Trophoblast cell (in vitro differentiated cells and primary cell): ENCODE measurements around the gene RABAC1.

Experiments
- DNase-seq, 2 donors: peaks; one replicate each; pipeline ENCODE4 v3.0.0-alpha.2; 2016
- H2AFZ ChIP-seq: 2 replicates; pipeline ENCODE4 v1.6.1; 2013; ENCODE audit warnings: low read length, moderate library complexity, mild to moderate bottlenecking; ENCODE audit not compliant: insufficient read depth, poor library complexity
- H2AK5ac ChIP-seq: 2 replicates; pipeline ENCODE4 v1.6.1; 2013; ENCODE audit warnings: mild to moderate bottlenecking, low read length
- H2BK120ac ChIP-seq: 2 replicates; pipeline ENCODE4 v1.6.1; 2013; ENCODE audit warnings: low read length, mild to moderate bottlenecking, moderate library complexity; ENCODE audit not compliant: insufficient read depth, poor library complexity
- H2BK12ac ChIP-seq: 2 replicates; pipeline ENCODE4 v1.6.1; 2013; ENCODE audit warnings: mild to moderate bottlenecking, low read length, moderate library complexity
- H2BK5ac ChIP-seq: 2 replicates; pipeline ENCODE4 v1.6.1; 2013; ENCODE audit warnings: low read length, low read depth, moderate library complexity, mild to moderate bottlenecking; ENCODE audit not compliant: poor library complexity
- H3K14ac ChIP-seq: 2 replicates; pipeline ENCODE4 v1.6.1; 2013; ENCODE audit warnings: mild to moderate bottlenecking, low read length
- H3K18ac ChIP-seq: 2 replicates; pipeline ENCODE4 v1.6.1; 2013; ENCODE audit warnings: mild to moderate bottlenecking, low read length
- H3K23ac ChIP-seq: 2 replicates; pipeline ENCODE4 v1.6.1; 2013; ENCODE audit warnings: low read length
- H3K27ac ChIP-seq: 2 replicates; pipeline ENCODE4 v1.5.1; 2013; ENCODE audit warnings: low read depth, mild to moderate bottlenecking, inconsistent platforms, low read length, moderate library complexity
- H3K27me3 ChIP-seq: 2 replicates; pipeline ENCODE4 v1.6.1; 2013; ENCODE audit warnings: inconsistent platforms, mild to moderate bottlenecking, low read length, moderate library complexity; ENCODE audit not compliant: insufficient read depth
- H3K36me3 ChIP-seq, 2 experiments: 1 replicate in 1 of 2; 2 replicates in 1 of 2; pipeline ENCODE4 v1.6.1; 2013; ENCODE audit warnings: low read length in 2 of 2, mild to moderate bottlenecking in 2 of 2, moderate library complexity in 1 of 2; ENCODE audit not compliant: insufficient read depth in 2 of 2, control insufficient read depth in 1 of 2
- H3K4ac ChIP-seq: 2 replicates; pipeline ENCODE4 v1.6.1; 2013; ENCODE audit warnings: low read depth, mild to moderate bottlenecking, low read length, moderate library complexity
- H3K4me1 ChIP-seq, 2 experiments: 1 replicate in 1 of 2; 2 replicates in 1 of 2; pipeline ENCODE4 v1.6.1; 2013; ENCODE audit warnings: low read length in 2 of 2, mild to moderate bottlenecking in 2 of 2, moderate library complexity in 1 of 2; ENCODE audit not compliant: insufficient read depth in 2 of 2, control insufficient read depth in 1 of 2
- H3K4me2 ChIP-seq: 2 replicates; pipeline ENCODE4 v1.6.1; 2013; ENCODE audit warnings: inconsistent platforms, mild to moderate bottlenecking, low read length, moderate library complexity
- H3K4me3 ChIP-seq: 2 replicates; pipeline ENCODE4 v1.5.1; 2013; ENCODE audit warnings: mild to moderate bottlenecking, low read depth, low read length, inconsistent platforms
- H3K79me1 ChIP-seq: one replicate; pipeline ENCODE4 v1.6.1; 2013; ENCODE audit warnings: low read length
- H3K79me2 ChIP-seq: 2 replicates; pipeline ENCODE4 v1.6.1; 2013; ENCODE audit warnings: low read length, mild to moderate bottlenecking; ENCODE audit not compliant: control insufficient read depth, insufficient read depth, poor library complexity
- H3K9ac ChIP-seq: 2 replicates; pipeline ENCODE4 v1.6.1; 2013; ENCODE audit warnings: mild to moderate bottlenecking, low read length
- H3K9me3 ChIP-seq: 2 replicates; pipeline ENCODE4 v1.6.1; 2013; ENCODE audit warnings: low read depth, mild to moderate bottlenecking, control low read depth, inconsistent platforms, low read length; ENCODE audit not compliant: insufficient read depth
- H4K12ac ChIP-seq: 2 replicates; pipeline ENCODE4 v1.6.1; 2013; ENCODE audit warnings: low read depth, mild to moderate bottlenecking, low read length, moderate library complexity
- H4K8ac ChIP-seq: 2 replicates; pipeline ENCODE4 v1.6.1; 2013; ENCODE audit warnings: low read depth, mild to moderate bottlenecking, low read length, moderate library complexity
- H4K91ac ChIP-seq: one replicate; pipeline ENCODE4 v1.6.1; 2013; ENCODE audit warnings: low read depth, mild to moderate bottlenecking, low read length, moderate library complexity
- WGBS: extraction: QIAGEN DNeasy Blood & Tissue Kit; methylation state at CpG from one replicate; pipeline ENCODE4 v1.1.7; 2013; ENCODE audit warnings: missing lambda C conversion rate; ENCODE audit not compliant: insufficient read length, insufficient coverage; ENCODE audit errors: extremely low coverage; 5-methylcytosine and 5-hydroxymethylcytosine counted together

Gene RABAC1

DNA sequence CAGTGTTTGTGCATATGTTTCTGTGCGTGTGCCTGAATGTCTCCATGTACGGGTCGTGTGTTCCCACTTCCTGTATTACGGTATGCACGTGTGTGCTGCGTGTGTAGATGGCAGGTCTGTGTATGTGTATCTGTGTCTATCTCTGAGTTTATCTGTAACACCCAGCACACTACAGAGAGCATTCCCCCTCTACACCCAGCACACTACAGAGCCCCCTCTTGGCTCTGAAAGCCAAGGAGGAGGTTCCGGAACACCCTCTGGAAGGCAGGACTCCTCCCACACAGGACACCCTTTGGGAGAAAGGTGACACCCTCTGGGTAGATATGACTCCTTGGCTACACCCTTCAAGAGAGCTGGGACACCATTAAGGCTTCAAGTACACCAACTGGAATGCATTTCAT lies 28.8 kb downstream of the RABAC1 start:
- WGBS, result no CpG with 5 or more reads among the region's 7 CpGs
- no peak overlapping the region for H3K4me3 ChIP-seq

DNA sequence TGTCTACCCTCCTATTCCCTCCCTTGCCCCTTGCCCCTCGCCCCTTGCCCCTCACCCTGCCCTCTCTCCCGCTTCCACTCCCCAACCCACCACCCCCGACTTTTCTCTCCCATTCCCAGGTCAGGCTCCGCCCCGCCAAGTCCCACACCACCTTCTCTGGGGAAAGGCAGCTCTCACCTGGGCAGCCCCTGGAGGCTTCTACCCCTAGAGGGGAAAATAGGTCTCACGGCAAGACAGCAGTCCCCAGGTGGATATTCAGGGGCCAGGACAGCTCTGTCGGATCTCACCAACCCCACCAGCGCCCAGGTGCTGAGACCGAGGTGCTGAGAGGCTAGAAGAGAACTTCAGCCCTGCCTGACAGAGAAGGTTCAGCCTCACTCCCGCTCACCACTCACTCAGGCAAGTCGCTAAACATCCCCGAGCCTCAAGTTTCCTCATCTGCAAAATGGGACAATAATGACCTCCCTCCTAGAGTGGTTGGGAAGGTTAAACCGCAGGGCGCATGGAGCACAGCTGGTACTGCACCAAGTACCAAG lies 29.5 kb downstream of the RABAC1 start:
- Histone ChIP-seq H4K91ac (no peak overlapping the region), H3K27ac (no peak overlapping the region), H3K14ac (no peak overlapping the region), H4K12ac (no peak overlapping the region), H3K4ac (no peak overlapping the region), H2BK120ac (no peak overlapping the region), H3K36me3 (no peaks in the 10 kb centered on the region), H3K4me2 (no peak overlapping the region), H2BK12ac (no peak overlapping the region), H3K79me2 (no peaks in the 10 kb centered on the region), H3K18ac (no peak overlapping the region), H3K79me1 (no peaks in the 10 kb centered on the region), H3K4me3 (no peak overlapping the region), H3K9ac (no peak overlapping the region), H4K8ac (no peak overlapping the region), H3K9me3 (peaks cover 16% of the 10 kb centered on the region), H2AK5ac (no peak overlapping the region), H2BK5ac (no peak overlapping the region), H3K27me3 (peaks cover 82% of the 10 kb centered on the region), H3K4me1 (peaks cover 0 to 5% of the 10 kb centered on the region in 2 experiments), H2AFZ (no peak overlapping the region), H3K23ac (no peak overlapping the region)
- no CpG with 5 or more reads among the region's 14 CpGs for WGBS
- DNase-seq, result no peak

More for the DNA sequence above, 28.8 kb downstream of the RABAC1 start:
- no peak overlapping the region for H4K8ac ChIP-seq
- H3K9me3 ChIP-seq, result peaks cover 16% of the 10 kb centered on the region
- H2AFZ ChIP-seq, result no peak overlapping the region
- no peak overlapping the region for H3K9ac ChIP-seq
- peaks cover 78% of the 10 kb centered on the region for H3K27me3 ChIP-seq
- H3K18ac ChIP-seq, result no peak overlapping the region
- H3K4me1 ChIP-seq, result peaks cover 0 to 5% of the 10 kb centered on the region in 2 experiments
- no peak overlapping the region for H2BK12ac ChIP-seq
- no peak overlapping the region for H4K91ac ChIP-seq
- no peaks in the 10 kb centered on the region for H3K79me2 ChIP-seq
- no peak overlapping the region for H3K4me2 ChIP-seq
- no peaks in the 10 kb centered on the region for H3K36me3 ChIP-seq
- no peak overlapping the region for H3K4ac ChIP-seq
- no peak overlapping the region for H2AK5ac ChIP-seq
- no peak overlapping the region for H3K14ac ChIP-seq
- no peak for DNase-seq
- no peak overlapping the region for H3K27ac ChIP-seq
- no peak overlapping the region for H2BK120ac ChIP-seq
- H4K12ac ChIP-seq, result no peak overlapping the region
- H2BK5ac ChIP-seq, result no peak overlapping the region
- no peaks in the 10 kb centered on the region for H3K79me1 ChIP-seq
- peak overlapping the region; percentile 74 for H3K23ac ChIP-seq

DNA sequence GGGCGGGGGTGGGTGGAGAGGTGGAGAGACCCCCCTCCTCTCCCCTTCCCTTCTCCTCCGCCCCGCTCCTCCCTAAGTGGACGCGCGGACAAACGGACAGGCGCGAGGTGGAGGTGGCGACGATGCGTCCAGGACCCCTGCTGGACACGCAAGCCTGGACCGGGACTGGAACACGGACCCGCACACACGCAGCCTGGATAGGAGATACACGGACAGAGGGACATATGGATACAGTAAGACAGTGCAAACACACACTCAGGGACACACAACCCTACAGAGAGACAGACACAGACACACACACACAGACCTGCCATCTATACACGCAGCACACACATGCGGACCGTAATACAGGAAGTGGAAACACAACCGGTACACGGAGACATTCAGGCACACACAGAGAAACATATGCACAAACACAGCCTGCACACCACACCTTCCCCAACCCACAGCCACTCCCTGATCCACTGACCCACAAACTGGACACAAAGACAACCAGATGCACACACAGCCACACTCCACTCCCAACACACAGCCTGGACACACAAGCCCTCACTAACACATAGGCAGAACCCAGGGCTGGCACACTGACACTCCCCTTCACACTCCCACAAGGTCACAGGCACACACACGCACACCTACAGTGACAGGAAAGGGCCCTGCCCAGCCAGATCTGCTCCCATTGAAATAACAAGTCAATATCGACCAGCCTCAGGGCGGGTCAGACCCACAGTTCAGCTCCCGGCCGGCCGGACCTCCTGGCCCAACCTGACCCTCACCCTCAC lies 30.2 kb downstream of the RABAC1 start:
- WGBS, result no CpG with 5 or more reads among the region's 29 CpGs
- Histone ChIP-seq H3K14ac (no peak overlapping the region), H3K4me1 (peaks cover 0 to 5% of the 10 kb centered on the region in 2 experiments), H3K4me2 (peak overlapping the region; percentile 4), H2AK5ac (no peak overlapping the region), H4K12ac (no peak overlapping the region), H2BK5ac (no peak overlapping the region), H3K9me3 (peaks cover 20% of the 10 kb centered on the region), H2BK120ac (no peak overlapping the region), H3K27me3 (peaks cover 87% of the 10 kb centered on the region), H3K36me3 (no peaks in the 10 kb centered on the region), H3K18ac (no peak overlapping the region), H2BK12ac (no peak overlapping the region), H3K4ac (no peak overlapping the region), H2AFZ (no peak overlapping the region), H4K91ac (no peak overlapping the region), H3K9ac (no peak overlapping the region), H3K23ac (peak overlapping the region; percentile 95), H3K79me1 (no peaks in the 10 kb centered on the region), H4K8ac (no peak overlapping the region), H3K27ac (no peak overlapping the region), H3K79me2 (no peaks in the 10 kb centered on the region), H3K4me3 (peak overlapping the region; percentile 56)
- DNase-seq, result no peak

DNA sequence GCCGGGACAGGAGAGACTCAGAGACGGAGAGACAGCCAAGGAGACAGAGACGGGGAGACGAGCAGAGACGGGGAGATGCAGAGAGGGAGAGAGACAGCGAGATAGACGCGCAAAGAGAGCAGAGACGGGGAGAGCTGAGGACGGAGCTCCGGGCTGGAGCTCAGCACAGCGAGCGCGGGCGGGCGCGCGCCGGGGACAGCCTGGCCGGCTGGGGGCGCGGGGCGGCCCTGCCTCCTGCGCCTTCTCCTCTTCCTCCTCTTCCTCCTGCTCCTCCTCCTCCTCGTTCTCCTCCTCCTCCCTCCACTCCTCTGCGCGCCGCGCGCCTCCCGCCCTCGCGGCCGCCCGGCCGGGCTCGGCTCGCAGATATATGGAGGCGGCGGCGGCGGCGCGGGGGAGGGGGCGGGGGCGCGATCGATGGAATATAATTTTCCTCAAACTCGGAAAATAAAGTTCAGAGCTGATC lies 30.9 kb downstream of the RABAC1 start, which contains the start of gene ERFL:
Gene ERFL (minus strand): TSS at position 229 of the 463 bp plus-strand sequence. CDS start 15,530 bp downstream, outside the sequence.
- Histone ChIP-seq H3K27me3 (peaks cover 82% of the 10 kb centered on the region), H3K4me3 (peak within 1 kb of the TSS; percentile 56), H2AK5ac (no peak within 1 kb of the TSS), H3K23ac (peak within 1 kb of the TSS; percentile 95), H3K18ac (no peak within 1 kb of the TSS), H3K9ac (no peak within 1 kb of the TSS), H3K4ac (no peak within 1 kb of the TSS), H3K79me2 (no peaks in the 10 kb centered on the region), H3K4me2 (peak within 1 kb of the TSS; percentile 58), H3K9me3 (peaks cover 20% of the 10 kb centered on the region), H3K4me1 (peaks cover 0 to 5% of the 10 kb centered on the region in 2 experiments), H2BK120ac (no peak within 1 kb of the TSS), H2BK5ac (no peak within 1 kb of the TSS), H3K36me3 (no peaks in the 10 kb centered on the region), H4K12ac (no peak within 1 kb of the TSS), H3K79me1 (no peaks in the 10 kb centered on the region), H3K27ac (no peak within 1 kb of the TSS), H4K91ac (no peak within 1 kb of the TSS), H2BK12ac (no peak within 1 kb of the TSS), H4K8ac (no peak within 1 kb of the TSS), H3K14ac (no peak within 1 kb of the TSS), H2AFZ (no peak within 1 kb of the TSS)
- no CpG with 5 or more reads among the region's 49 CpGs for WGBS
- no peak for DNase-seq
